Astrocyte of the cerebellum (primary cell): ENCODE data around the gene P3R3URF.

Source experiments
- DNase-seq: peaks from one replicate; pipeline ENCODE4 v3.0.0-alpha.2; 2011; ENCODE audit warnings: low read depth
- H3K4me3 ChIP-seq: 2 replicates; pipeline ENCODE4 v1.5.1; 2011; ENCODE audit warnings: mild to moderate bottlenecking, low read depth, low read length, moderate library complexity
- in situ Hi-C: cut with HindIII; loops from 2 replicates; pipeline ENCODE4 v1.10.0; 2017; ENCODE audit warnings: low sequenced_read_pairs
- TF ChIP-seq, protein P1 (sequence below): IDR thresholded peaks from 2 replicates; pipeline ENCODE4 v1.5.1; 2012; ENCODE audit warnings: low read length, low read depth, moderate library complexity, mild to moderate bottlenecking; ENCODE audit errors: missing control alignments

The P3R3URF gene

DNA sequence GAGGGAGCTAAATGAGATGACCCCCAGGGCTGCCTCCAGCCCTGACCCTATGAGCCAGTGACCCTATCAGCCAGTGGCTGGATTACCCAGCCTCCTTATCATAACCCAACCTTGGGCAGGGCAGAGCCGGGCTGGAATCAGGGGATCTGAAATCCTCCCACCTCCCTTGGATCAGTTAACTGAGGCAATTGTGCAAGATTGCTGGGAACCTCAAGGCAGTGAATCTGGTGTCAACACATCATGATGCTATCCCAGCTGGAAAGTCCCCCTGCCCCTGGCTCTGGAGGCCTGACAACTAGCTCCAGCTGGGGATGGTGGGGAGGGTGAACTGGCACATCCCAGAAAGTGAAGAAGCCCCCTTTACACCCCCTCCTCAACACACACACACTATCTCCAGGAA is 7.8 kb downstream of the P3R3URF start:
- TF ChIP-seq, protein P1, sequence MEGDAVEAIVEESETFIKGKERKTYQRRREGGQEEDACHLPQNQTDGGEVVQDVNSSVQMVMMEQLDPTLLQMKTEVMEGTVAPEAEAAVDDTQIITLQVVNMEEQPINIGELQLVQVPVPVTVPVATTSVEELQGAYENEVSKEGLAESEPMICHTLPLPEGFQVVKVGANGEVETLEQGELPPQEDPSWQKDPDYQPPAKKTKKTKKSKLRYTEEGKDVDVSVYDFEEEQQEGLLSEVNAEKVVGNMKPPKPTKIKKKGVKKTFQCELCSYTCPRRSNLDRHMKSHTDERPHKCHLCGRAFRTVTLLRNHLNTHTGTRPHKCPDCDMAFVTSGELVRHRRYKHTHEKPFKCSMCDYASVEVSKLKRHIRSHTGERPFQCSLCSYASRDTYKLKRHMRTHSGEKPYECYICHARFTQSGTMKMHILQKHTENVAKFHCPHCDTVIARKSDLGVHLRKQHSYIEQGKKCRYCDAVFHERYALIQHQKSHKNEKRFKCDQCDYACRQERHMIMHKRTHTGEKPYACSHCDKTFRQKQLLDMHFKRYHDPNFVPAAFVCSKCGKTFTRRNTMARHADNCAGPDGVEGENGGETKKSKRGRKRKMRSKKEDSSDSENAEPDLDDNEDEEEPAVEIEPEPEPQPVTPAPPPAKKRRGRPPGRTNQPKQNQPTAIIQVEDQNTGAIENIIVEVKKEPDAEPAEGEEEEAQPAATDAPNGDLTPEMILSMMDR, result no peak
- DNase-seq, result no peak
- in situ Hi-C loops, result no loop called here
- H3K4me3 ChIP-seq, result no peak overlapping the region

DNA sequence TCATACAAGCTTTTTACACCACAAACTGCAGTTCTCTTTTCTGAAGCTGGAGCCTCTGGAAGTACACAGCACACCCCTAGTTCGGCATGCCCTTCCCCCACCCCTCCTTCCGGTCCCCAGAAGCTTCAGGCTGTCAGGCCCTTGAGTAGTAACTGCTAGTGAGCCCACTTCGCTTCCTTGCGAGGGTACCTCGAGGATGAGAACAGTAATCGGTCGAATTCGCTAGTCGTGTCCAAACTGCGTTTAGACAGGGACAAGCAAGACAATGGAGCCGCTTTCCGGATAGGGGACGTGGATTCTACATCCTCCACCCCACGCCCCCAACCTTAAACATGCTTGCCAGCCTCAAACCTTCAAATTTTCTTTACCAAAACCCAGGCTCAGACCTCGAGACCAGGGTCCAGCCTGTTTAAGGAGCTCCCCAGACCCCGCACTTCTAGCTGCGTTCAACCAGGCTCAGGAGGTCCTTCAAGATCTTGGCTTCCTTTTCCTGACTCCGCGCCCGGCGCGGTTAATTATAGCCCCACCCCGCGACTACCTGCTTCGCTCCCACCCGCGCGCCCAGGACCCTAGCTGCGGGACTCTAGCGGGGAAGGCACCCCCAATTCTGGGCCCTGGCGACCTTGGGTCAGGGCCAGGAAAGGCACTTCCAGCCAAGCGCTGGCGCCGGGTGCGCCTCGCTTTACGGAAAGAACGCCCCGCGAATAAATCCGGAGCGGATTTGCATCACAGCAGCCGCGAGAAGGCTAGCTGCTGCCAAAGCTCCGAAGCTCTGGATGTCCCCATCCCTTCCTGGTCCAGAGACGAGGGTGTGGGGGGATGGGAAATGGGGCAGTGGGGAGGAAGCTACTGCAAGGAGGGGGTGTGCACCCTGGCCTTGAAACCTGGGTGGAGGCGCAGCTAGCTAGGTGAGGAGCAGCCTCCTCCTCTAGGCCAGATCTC is 9.5 kb downstream of the P3R3URF start:
- peak overlapping the region; percentile 39 for H3K4me3 ChIP-seq
- in situ Hi-C loops, result no loop called here

DNA sequence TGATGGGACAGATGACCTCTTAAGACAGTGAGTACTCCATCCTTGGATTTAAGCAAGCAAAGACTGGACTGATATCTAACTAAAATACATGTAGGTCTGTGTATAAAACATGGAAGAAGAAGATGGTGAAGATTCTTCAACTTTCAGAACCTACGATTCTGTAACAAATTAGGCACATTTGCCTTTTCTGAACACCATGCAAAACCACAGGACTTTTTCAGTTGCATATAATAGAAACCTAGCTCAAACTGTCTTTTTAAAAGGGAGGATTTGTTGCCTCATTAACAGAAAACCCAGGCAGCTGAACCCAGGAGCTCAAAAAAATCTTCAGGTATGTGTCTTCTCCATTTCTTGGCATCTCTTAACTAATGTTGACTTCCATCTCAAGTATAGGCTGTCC is 16.1 kb downstream of the P3R3URF start:
- TF ChIP-seq, protein P1, result no peak
- no peak for DNase-seq
- in situ Hi-C loops, result no loop called here
- no peak overlapping the region for H3K4me3 ChIP-seq

More for the DNA sequence above, 9.5 kb downstream of the P3R3URF start:
- no peak for DNase-seq
- TF ChIP-seq, protein P1, result no peak

DNA sequence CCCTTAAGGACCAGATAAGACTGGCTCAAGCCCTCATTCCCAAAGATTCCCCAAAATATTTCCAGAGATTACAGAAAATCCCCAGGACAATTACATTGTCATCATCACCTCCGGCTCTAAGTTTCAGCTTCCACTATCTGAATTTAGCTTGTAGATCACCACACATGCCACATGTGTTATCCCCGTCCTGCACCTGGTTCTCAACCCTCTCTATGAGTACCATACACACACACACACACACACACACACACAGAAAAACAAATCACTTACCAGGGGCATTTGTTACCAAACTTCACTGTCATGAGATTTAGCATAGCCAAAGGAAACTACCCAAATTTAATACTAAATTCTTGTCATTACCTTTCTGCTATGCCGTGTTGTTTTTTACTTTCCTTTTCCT is 16.8 kb downstream of the P3R3URF start:
- no peak overlapping the region for H3K4me3 ChIP-seq
- in situ Hi-C loops, result no loop called here
- TF ChIP-seq, protein P1, result no peak
- no peak for DNase-seq

DNA sequence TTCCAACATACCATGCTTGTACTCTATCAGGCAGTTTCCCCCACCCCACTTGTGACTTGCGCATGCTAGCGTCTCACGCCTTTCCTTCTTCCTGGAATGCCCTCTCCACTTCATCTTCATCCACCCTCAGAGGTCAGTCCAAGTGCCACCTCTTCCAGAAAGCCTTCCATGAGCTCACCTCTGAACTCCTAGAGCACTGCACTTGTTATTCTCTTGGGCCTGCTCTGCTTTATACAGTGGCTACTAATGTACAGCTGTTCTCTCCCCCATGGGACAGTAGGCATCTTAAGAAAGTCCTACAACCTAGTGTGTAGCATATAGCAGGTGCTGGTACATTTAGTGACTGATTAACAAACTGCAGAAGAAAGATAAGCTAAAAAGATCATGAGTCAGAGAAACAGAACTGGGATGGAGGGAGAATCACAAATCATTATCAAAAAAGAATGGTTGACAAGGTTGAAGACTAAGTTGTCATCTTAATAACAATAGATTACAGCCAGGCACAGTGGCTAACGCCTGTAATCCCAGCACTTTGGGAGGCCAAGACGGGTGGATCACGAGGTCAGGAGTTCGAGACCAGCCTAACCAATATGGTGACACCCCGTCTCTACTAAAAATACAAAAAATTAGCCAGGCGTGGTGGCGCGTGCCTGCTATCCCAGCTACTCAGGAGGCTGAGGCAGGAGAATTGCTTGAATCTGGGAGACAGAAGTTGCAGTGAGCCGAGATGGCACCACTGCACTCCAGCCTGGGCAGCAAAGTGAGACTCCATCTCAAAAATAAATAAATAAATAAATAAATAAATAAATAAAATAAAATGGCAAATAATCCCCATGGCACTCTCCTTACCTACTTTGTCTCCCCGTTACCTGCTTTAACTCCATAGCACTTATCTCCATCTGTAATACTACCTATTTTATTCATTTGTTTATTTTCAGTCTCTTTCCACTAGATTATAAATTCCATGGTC is 17.7 kb downstream of the P3R3URF start:
- DNase-seq, result no peak
- TF ChIP-seq, protein P1, result no peak
- H3K4me3 ChIP-seq, result no peak overlapping the region
- in situ Hi-C loops, result no loop called here

DNA sequence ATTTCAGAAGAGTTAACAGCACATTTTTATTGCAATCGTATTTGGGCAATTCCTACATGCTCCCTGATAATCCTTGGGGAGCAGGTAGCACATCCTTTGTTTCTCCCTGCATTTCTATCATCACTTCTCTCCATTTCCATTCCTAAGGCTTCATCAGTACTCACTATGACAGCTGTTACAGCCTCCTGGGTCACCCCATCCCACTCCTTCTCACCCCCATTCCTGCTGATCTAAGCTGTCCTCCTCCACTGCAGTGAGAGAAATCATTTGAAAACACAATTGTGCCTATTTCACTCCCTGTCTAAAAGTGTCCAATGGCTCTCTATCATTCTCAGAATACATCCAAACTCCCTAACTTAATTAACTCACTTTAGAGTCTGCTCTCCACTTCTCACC is 18.4 kb downstream of the P3R3URF start:
- DNase-seq, result no peak
- TF ChIP-seq, protein P1, result no peak
- in situ Hi-C loops, result no loop called here
- H3K4me3 ChIP-seq, result no peak overlapping the region
